Right lobe of liver (tissue), 4 donors: ENCODE data around the gene WNK2.

Source experiments
- CTCF ChIP-seq, 4 donors: fragments of 200-600 bp in 3 of 4; fragments of 450-650 bp in 1 of 4; IDR thresholded peaks; one replicate each; pipeline versions ENCODE4 v1.5.1 to v1.8.0; 2016 to 2022; ENCODE audit warnings: antibody characterized with exemption in 4 of 4, mild to moderate bottlenecking in 2 of 4
- POLR2A ChIP-seq: fragments of 450-650 bp; IDR thresholded peaks from one replicate; pipeline ENCODE4 v1.6.1; 2017; ENCODE audit warnings: antibody characterized with exemption, mild to moderate bottlenecking
- donor health status: DM: no; HTN: no; CAD: no.
- donor health status: DM: no; HTN: no; CAD: no.
- donor health status: DM: no; HTN: yes; CAD: no.

GRCh38 chr9:93222890-93223259, 38.9 kb downstream of the WNK2 start:
- TF ChIP-seq CTCF (IDR thresholded peaks at IDR 0.05), result no peak
- TF ChIP-seq POLR2A, result no peak
